Choroid plexus epithelial cell (primary cell): ENCODE data around the gene MINK1.

Experiments
- DNase-seq: peaks from one replicate; pipeline ENCODE4 v3.0.0-alpha.2; 2010; ENCODE audit warnings: low read depth
- H3K4me3 ChIP-seq: 2 replicates; pipeline ENCODE4 v1.5.1; 2011; ENCODE audit warnings: low read depth, mild to moderate bottlenecking, control low read depth, low read length, moderate library complexity
- CTCF ChIP-seq: conservative IDR thresholded peaks from 2 replicates; pipeline ENCODE4 v1.5.1; 2011; ENCODE audit warnings: low read depth, mild to moderate bottlenecking, control low read depth, inconsistent platforms, low read length, moderate library complexity

Gene MINK1

GRCh38 chr17:4839965-4840892 lies 7.1 kb downstream of the MINK1 start:
- DNase-seq, result no peak
- no peak overlapping the region for H3K4me3 ChIP-seq

GRCh38 chr17:4840893-4841242 lies 7.7 kb downstream of the MINK1 start:
- no peak for TF ChIP-seq CTCF
- H3K4me3 ChIP-seq, result no peak overlapping the region

More at GRCh38 chr17:4839965-4840892, 7.1 kb downstream of the MINK1 start:
- TF ChIP-seq CTCF, result no peak

GRCh38 chr17:4842376-4842775 lies 9.2 kb downstream of the MINK1 start:
- no peak for DNase-seq
- H3K4me3 ChIP-seq, result no peak overlapping the region
- TF ChIP-seq CTCF, result no peak

More at GRCh38 chr17:4840893-4841242, 7.7 kb downstream of the MINK1 start:
- DNase-seq, result no peak

- H3K4me3 ChIP-seq, result no peak overlapping the region
- TF ChIP-seq CTCF, result no peak
- DNase-seq, result no peak
Measured at GRCh38 chr17:4843321-4844000, 10.3 kb downstream of the MINK1 start.

GRCh38 chr17:4845118-4845517 lies 12.0 kb downstream of the MINK1 start:
- DNase-seq, result no peak
- TF ChIP-seq CTCF, result no peak
- no peak overlapping the region for H3K4me3 ChIP-seq

- TF ChIP-seq CTCF, result no peak
- no peak for DNase-seq
- no peak overlapping the region for H3K4me3 ChIP-seq
Measured at GRCh38 chr17:4846635-4847390, 13.7 kb downstream of the MINK1 start.
